Esophagus squamous epithelium (tissue), 4 donors: Measurements from ENCODE around the gene SETSIP.

Source experiments
- CTCF ChIP-seq, 6 experiments: fragments of 450-650 bp in 4 of 6; fragments of 200-600 bp in 2 of 6; sonication (generic) in 2 of 6; IDR thresholded peaks; one replicate each; pipeline ENCODE4 v1.5.1; 2016 to 2019; ENCODE audit warnings: antibody characterized with exemption in 6 of 6, mild to moderate bottlenecking in 4 of 6, moderate library complexity in 4 of 6
- POLR2A ChIP-seq, 4 donors: fragments of 450-650 bp; IDR thresholded peaks; one replicate each; pipeline ENCODE4 v1.6.1; 2017; ENCODE audit warnings: antibody characterized with exemption in 4 of 4, mild to moderate bottlenecking in 4 of 4, moderate library complexity in 3 of 4

GRCh38 chr1:92118826-92119225 lies 43.6 kb upstream of the SETSIP start:
- TF ChIP-seq CTCF (IDR thresholded peaks at IDR 0.05) (no peak), POLR2A (IDR thresholded peaks at IDR 0.05) (no peak)
